Measurements from ENCODE around the gene ADAMTS1.

DNA sequence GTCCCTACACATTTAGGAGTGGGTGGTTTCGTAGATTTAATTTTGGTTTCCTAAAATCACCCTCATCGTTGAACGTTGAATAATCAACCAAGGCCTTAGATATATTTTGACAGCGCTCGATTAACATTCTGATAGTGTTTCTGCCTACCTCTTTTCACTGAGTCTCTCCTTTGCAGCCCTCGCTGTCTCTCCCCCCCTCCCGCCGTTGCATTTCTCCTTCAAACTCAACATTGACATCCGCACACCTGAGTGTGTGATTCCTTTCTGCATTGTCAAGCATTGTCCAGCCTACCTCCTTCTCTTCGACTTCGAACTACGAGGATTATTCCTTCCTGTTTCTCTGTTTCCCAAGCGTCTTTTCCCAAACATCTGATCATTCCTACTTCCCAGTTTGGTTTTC lies 1.8 kb upstream of the ADAMTS1 start:
- TF ChIP-seq YY1 (IDR thresholded peaks at IDR 0.05; ENCODE audit: insufficient read depth, insufficient read length) (no peak), ZNF274 (IDR thresholded peaks at IDR 0.05; ENCODE audit: low read depth, low read length) (no peak)

All from NT2/D1 (cell line).